Esophagus squamous epithelium (tissue), 4 donors: ENCODE measurements around the gene LGALS12.

Source experiments
- CTCF ChIP-seq, 6 experiments: fragments of 450-650 bp in 4 of 6; fragments of 200-600 bp in 2 of 6; sonication (generic) in 2 of 6; IDR thresholded peaks; one replicate each; pipeline ENCODE4 v1.5.1; 2016 to 2019; ENCODE audit warnings: antibody characterized with exemption in 6 of 6, mild to moderate bottlenecking in 4 of 6, moderate library complexity in 4 of 6
- POLR2A ChIP-seq, 4 donors: fragments of 450-650 bp; IDR thresholded peaks; one replicate each; pipeline ENCODE4 v1.6.1; 2017; ENCODE audit warnings: antibody characterized with exemption in 4 of 4, mild to moderate bottlenecking in 4 of 4, moderate library complexity in 3 of 4

- TF ChIP-seq POLR2A (IDR thresholded peaks at IDR 0.05) (no peak), CTCF (IDR thresholded peaks at IDR 0.05) (no peak)
These were observed 16.0 kb downstream of the LGALS12 start for GRCh38 chr11:63521896-63522295.
